Stimulated activated CD4-positive, alpha-beta T cell treated with anti-CD3 and anti-CD28 coated beads, Interleukin-1b, Interleukin-23, amount 100 ng/mL, for 48 hours (primary cell): ENCODE results near the gene WDR33.
A peak's percentile ranks its signal among the peaks of the same experiment; 100 is the strongest.
"Not testable (repeated sequence)": the region's sequence is repeated elsewhere in the genome, so short reads cannot be mapped to it uniquely, and the experiment has no call there.

ENCODE experiments used
- DNase-seq: peaks from one replicate; pipeline ENCODE4 v3.0.0-alpha.2; 2020

WDR33 gene

DNA sequence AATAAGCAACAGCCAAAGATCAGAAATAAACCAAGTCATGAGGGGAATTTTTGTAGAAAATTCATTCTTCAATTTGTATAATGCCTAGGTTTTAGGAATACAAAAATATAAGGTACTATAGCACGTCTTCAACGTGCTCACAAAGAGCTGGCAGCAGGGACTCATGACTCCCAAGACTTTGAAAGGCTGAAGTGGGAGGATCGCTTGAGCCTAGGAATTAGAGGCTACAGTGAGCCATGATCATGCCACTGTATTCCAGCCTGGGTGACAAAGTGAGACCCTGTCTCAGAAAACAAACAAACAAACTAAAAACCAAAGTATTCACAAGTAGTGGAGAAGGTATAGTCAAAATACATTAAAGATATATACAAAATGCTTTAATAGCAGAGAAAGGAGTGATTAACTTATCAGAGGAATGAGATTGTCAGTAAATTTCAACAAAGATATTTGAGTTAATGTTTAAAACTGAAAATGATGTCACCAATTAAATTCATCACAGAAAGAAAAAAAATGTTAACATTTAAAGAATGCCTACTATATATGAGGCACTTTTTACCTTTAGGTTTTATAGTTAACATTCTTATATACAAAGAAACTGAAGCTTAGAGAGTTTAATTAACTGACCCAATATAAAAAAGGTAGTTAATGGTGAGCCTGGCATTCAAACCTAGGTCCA lies 3.2 kb downstream of the WDR33 start:
- no peak for DNase-seq

DNA sequence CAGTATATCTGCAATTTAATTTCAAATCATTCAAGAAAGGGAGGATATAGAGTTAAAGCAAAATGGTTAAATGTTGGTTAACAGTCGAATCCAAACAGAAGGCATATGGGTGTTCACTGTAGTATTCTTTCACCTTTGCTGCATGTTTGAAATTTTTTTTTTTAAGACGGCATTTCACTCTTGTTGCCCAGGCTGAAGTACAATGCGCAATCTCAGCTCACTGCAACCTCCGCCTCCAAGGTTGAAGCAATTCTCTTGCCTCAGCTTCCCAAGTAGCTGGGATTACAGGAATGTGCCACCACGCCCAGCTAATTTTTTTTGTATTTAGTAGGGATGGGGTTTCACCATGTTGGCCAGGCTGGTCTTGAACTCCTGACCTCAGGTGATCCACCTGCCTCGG lies 4.1 kb downstream of the WDR33 start:
- DNase-seq = not testable (repeated sequence)

DNA sequence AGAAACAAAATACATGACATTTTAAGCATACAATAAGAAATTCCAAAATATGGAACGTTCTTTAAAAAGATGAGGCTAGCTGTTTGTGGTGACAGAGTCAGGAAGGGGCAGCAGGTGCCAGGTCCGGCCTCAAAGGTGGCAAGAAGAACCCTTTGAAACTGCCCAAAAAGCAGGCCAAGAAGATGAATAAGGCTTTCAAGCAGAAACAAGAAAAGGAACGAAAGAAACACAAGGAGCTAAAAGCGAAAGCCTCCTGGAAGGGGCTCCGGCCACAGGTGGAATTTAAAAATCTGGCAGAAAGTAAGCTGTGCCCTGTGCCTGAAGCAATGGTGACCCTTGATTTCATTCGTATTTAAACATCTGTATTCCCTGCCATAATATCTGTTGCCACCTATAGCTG lies 5.5 kb downstream of the WDR33 start:
- no peak for DNase-seq

DNA sequence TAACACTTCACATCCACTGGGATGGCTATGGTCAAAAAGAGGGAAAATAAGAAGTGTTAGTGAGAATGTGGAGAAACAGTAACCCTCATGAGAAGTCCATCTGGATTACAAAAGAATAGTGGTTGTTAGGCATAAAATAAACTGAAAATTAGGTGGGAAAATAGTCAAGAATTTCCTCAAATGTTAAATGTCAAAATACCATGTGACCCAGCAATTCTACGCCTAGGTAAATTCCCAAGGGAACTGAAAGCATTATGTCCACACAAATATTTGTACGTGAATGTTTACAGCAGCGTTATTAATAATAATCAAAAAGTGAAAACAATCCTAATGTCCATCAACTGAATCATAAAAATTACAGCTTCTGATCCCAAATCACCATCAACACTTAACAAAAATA lies 11.0 kb downstream of the WDR33 start:
- no peak for DNase-seq

DNA sequence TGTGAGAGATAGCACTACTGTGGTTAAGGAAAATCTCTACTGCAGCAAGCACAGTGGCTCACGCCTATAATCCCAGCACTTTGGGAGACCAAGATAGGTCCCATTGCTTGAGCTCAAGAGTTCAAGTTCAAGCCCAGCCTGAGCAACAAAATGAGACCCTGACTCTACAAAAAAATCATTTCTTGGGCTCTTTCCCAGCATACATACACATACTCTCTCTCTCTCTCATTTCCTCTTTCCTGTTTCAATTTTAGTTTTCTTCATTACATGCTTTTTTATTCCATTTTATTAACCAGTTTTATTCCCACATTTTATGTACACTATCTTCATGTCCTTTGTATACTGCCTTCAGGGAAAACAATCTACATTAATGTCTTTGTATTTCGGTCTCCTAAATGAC lies 14.6 kb downstream of the WDR33 start:
- DNase-seq = no peak

DNA sequence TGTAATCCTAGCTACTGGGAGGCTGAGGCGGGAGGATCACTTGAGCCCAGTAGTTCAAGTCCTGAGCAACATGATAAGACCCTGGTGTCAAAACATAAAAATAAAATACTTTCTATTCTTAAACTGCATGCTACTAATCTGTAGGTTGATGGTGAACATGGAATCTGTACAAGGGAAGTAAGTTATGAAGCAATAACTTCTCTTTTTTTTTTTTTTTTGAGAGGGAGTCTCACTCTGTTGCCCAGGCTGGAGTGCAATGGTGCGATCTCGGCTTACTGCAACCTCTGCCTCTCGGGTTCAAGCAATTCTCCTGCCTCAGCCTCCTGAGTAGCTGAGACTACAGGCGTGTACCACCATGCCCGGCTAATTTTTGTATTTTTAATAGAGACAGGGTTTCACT lies 16.1 kb downstream of the WDR33 start:
- DNase-seq = not testable (repeated sequence)

DNA sequence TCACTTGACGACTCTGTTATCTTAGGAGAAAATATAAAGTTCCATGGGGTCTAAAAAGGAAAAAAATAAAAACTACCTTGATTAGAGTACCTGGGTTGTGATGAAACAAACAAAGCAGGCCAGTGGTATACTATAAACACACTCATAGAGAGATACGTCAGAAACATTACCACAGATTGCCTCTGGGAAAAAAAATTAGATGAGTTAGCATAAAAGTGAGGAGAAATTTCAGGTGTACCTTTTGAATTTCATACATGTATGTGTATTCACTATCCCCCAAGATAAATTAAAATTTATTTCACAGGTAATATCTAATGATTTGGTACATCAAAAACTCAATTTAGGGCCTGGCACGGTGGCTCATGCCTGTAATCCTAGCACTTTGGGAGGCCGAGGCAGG lies 18.2 kb downstream of the WDR33 start:
- no peak for DNase-seq

DNA sequence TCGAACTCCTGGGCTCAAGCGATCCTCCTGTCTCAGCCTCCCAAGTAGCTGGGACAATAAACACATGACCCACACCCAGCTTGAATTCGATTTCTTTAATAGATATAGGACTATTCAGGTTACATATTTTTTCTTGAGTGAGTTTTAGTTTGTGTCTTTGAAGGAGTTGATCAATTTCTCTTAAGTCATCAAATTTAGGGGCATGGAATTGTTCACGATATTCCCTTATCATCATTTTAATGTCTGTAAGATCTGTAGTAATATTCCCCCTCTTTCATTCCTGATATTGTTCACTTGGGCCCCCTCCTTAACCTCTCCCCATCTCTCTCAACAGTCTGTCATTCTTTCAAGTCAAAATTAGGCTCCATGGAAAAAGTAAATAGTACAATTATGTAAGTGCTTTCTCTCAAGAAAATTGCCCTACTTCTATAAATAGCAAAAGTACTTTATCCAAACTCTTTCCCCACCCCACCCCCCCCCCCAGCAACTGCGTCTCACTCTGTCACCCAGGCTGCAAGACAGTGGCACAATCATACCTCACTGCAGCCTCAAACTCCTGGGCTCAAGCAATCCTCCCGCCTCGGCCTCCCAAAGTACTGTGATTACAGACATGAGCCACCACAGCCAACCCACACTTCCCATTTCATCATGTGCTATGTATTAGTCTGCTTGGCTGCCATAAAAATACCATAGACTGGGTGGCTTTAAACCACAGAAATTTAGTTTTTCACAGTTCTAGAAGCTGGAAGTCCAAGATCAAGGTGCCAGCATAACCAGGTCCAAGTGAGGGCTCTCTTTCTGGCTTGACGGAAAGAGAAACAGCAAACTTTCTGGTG lies 20.1 kb downstream of the WDR33 start:
- peak; percentile 26 for DNase-seq

DNA sequence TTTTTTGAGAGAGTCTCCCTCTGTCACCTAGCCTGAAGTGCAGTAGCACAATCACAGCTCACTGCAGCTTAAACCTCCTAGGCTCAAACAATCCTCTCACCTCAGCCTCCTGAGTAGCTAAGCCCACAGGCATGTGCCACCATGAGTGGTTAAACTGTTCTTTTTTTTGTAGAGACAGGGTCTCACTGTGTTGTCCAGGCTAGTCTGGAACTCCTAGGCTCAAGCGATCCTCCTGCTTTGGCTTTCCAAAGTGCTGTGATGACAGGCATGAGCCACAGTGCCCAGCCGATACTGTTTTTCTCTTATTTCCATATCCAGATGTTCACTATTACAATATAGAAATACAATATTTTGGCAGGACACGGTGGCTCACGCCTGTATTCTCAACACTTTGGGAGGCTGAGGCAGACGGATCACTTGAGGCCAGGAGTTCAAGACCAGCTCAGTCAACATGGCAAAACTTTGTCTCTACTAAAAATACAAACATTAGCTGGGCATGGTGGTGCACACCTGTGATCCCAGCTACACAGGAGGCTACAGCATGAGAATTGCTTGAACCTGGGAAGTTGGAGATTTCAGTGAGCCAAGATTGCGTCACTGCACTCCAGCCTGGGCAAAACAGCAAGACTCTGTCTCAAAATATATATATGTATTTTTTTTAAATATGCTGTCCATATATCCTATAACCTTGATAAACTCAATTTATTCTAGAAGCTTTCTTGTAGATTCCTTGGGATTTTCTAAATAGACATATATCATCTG lies 24.7 kb downstream of the WDR33 start:
- DNase-seq = no peak

DNA sequence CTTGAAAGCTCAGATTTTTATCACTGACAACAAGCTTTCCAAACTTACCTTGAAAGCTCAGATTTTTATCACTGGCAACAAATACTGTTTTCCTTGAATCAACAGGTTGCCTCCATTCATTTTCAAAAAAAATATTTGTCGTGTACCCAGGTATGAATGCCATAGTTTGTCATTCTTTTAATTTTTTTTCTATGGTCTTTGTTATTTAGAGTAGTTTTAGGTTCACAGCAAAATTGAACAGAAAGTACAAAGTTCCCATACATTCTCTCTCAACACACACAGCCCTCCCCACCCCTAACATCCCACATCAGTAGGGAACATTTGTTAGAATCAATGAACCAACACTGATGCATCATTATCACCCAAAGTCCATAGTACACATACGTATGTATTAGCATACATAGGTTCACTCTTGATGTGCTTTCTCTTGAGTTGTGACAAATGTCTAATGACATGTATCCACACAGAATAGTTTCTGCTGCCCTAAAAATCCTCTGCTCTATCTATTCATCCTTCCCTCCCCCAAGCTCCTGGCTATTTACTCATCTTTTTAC lies 25.9 kb downstream of the WDR33 start:
- DNase-seq = no peak

DNA sequence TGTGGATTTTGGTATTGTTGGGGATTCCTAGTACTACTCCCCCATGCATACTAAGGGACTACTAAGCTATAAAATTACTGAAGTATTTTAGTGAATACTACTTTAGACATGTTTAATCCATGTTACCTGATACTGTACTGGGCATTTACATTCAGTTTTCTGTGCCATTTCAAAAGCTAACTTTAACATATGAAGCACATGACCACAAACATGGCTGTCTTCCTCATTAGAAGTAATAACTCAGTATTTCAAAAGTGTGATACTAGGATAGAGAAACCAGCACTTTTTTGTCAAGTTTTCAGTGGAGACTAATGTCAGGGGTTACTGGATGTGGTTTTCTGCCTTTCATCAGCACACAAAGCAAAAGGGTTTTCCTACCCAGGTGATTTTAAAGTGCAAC lies 27.9 kb downstream of the WDR33 start:
- DNase-seq = no peak

DNA sequence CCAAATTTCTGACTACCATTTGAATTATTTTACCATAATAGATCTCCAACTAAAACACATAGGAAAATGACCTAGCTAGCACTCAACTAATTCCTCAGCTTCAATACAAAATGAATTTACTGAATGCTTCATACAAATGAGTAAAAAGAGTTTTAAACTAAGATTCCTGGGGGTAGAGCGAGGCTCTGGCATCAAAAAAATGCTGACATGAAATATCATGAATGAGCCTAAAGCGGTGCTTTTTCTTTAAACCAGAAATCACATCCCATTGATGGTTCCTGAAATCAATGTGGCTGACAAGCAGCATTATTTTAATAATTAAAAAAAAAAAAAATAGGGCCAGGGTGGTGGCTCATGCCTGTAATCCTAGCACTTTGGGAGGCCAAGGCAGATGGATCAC lies 32.1 kb downstream of the WDR33 start:
- DNase-seq = no peak

DNA sequence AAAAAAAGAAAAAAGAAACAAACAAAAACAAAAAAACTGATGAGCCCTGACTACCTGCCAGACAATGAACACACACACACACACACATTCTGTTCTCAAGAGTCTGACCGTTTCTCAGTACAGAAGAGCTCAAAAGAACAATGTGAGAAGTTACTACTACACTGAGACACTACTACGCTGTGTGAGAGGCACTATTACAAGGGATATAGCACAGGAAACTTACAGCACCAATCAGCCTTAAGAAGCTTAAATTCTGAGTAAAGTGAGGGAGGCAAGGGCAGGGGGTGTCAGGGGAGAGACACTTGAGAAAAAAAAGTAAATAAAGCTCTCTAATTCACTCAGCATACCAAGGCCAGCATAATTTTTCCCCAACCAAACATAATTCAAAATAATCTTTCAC lies 32.5 kb downstream of the WDR33 start:
- no peak for DNase-seq

DNA sequence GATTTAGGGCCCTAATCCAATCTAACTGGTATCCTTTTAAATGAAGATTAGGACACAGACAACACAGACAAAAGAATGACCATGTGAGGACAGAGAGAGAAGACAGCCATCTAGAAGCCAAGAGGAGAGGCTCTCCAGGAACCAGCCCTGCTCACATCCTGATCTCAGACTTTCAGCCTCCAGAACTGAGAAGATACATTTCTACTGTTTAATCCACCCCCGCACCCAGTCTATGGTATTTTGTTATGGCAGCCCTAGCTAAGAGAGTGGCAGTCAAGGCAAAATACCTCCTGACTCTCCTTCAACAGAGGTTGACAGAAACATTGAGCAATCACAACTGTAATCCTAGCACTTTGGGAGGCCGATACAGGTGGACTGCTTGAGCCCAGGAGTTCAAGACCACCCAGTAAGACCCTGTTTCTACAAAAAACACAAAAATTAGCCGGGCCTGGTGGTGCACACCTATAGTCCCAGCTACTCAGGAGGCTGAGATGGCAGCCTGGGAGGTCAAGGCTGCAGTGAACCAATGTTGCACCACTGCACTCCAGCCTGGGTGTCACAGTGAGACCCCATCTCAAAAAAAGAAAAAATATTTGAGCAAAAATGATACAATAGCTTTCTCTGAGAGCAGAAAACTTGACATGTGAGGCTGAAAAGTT lies 34.7 kb downstream of the WDR33 start:
- DNase-seq = no peak

DNA sequence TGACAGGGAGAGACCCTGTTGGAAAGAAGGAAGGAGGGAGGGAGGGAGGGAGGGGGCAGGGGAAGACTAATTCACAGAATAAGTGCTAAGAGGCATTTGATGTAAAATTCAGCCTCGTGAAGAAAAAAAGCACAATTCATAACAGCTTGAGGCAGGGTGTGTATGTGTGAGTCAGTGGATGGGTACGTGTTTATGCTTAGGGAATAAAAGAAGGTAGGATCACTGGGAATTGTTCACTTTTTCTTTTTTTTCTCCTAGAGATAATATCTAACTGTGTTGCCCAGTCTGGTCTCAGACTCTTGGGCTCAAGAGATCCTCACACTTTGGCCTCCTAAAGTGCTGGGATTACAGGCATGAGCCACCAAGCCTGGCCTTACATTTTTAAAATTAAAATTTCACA lies 39.2 kb downstream of the WDR33 start:
- no peak for DNase-seq

DNA sequence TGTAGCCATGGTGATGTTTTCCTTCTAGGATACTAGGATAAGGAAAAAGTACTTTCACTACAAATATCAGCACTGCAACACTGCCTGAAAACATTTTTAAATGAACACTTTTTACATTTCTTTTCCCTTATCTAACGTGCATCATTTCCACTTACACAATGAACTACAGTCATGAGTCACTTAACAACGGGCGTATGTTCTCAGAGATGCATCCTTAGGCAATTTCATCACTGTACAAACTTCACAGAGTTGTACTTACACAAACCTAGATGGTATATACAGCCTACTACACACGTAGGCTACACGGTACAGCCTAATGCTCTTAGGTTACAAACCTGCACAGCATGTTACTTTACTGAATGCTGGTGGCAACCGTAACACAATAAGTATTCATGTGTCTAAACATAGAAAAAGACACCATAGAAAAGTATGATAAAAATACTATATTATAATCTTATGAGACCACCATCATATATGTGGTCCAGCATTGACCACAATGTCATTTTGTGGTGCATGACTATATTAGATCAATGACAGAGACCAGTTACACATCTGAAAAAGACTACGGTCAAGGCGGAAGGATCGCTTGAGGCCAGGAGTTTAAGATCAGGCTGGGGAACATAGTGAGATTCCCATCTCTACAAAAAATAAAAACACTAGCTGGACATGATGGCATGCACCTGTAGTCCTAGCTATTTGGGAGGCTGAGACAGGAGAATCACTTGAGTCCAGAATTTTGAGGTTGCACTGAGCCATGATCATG lies 39.8 kb downstream of the WDR33 start:
- DNase-seq = no peak

DNA sequence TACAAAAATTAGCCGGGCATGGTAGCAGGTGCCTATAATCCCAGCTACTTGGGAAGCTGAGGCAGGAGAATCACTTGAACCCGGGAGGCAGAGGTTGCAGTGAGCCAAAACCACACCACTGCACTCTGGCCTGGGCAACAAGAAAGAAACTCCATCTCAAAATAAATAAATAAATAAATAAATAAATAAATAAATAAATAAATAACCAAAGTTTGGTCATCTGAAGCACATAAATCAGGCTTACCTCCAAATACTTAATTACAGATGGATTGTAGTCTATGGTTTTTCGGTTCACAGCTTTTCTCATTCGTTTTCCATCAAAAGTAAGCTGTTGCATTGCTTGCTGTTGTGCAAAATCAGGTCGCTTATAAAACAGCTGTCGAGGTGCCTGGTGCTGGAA lies 40.4 kb downstream of the WDR33 start:
- not testable (repeated sequence) for DNase-seq

DNA sequence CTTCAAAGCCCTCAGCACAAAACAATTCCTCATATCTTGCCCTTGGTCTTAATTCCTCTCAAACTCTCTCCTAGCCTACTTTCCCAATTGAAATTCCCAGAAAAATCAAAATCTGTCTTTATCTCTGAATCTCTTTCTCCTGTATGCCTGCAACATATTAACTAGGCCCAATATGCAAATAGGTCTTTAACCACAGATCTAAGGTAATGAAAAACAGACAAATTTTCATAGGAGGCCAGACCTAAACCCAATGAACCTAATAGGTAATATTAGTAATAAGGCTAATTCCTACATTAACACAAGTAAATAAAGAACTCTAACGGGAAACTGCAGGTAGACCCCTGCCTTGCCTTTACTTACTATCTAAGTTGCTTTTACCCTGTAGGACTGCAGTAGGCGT lies 41.4 kb downstream of the WDR33 start:
- DNase-seq = no peak

DNA sequence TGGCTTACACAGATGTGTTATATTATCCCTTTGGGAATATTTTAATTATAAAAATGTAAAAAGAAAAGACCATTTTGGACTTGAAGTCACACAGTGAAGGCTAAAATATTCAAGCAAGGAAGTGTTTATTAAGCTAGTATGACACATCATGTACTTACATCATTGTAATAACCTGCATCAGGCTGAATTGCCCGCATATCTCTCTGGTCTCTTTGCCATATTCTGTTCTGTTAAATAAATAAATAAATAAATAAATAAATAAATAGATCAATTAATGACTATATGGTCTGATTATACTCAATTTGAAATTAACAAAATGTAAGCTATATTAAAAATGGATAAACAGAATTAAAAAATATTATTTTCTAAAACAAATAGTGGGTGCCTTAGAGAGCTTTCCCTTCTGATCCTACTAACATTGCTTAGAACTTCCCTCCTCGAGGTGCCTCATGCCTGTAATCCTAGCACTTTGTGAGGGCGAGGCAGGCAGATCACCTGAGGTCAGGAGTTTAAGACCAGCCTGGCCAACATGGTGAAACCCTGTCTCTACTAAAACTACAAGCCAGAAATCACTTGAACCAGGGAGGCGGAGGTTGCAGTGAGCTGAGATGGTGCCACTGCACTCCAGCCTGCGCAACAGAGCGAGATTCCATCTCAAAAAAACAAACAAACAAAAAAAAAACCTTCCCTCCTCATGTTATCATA lies 42.0 kb downstream of the WDR33 start:
- DNase-seq = no peak

DNA sequence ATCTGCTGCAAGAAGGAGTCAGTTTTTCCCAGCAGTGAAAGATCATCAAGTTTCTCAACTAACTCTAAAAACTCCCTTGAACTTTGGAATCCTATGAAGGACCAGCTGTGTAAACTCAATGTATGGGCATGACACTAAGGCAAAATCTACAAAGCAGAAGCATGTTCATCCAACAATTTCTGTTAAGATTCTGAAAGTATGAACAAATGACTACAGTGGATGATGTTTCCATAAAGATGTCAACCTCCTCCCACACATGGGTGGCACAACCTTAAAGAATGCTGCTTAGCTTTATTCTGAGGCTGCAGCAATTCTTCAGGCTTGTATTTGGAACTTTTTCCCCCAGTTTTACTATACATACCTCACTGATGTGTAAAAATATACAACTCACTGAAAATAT lies 47.2 kb downstream of the WDR33 start:
- DNase-seq = no peak

DNA sequence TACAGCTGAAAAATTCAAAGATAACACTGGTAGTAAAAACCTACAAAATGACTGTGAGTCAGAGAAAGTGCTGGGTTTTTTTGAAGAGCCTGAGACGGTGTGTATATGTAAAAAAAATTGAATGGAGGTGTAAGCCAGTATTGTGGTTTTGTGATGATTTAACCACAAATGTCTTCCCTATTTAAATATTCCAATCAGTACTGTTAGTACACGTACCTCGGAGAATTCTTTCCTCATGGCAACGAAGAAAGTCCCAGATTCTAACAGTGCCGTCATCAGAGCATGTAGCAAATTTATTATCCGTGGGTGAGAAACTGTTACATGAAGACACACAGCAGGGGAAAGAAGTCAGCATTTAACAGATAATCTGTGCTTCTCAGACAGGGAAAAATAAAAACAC lies 48.1 kb downstream of the WDR33 start:
- DNase-seq = no peak

DNA sequence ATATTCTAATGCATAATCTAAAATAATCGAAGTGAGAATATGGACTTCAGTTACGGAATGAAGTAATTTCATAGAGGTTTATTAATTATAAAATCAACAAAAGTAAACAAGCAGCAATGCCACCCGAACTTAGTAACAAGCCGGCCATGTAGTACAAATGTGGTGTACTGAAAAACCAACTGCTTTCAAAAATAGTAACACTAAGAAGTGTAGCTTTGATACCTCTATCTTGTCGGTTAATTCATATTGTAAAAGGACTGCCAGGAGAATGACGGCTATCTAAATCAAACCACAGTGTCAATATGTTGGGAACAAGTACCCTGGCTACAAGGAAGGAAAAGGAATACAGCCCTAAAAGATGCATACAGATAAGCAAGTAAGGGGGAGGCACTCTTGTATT lies 48.5 kb downstream of the WDR33 start:
- no peak for DNase-seq
